Stimulated activated CD4-positive, alpha-beta T cell treated with anti-CD3 and anti-CD28 coated beads, Interleukin-2, amount 100 ng/mL, for 48 hours (primary cell): ENCODE measurements around the gene ZBTB7C.

Experiments used
- DNase-seq, 2 donors: peaks; one replicate each; pipeline ENCODE4 v3.0.0-alpha.2; 2020

ZBTB7C gene

GRCh38 chr18:47978603-47979002 lies 430.6 kb downstream of the ZBTB7C start:
- DNase-seq = no peak

- DNase-seq = no peak
Measured at GRCh38 chr18:47978141-47978540, 431.0 kb downstream of the ZBTB7C start.
